SIG-M5 (cell line): ENCODE results near the gene IFT81.

Experiments
- DNase-seq: peaks from one replicate; lab custom pipeline; 2025; lab: John Stamatoyannopoulos, UW

The IFT81 gene

GRCh38 chr12:110159671-110160245, 35.6 kb downstream of the IFT81 start:
- no peak for DNase-seq

- DNase-seq = no peak
These were observed 41.5 kb downstream of the IFT81 start for GRCh38 chr12:110165540-110166159.

GRCh38 chr12:110168732-110169455, 44.7 kb downstream of the IFT81 start:
- DNase-seq = no peak

- DNase-seq = no peak
These were observed 46.5 kb downstream of the IFT81 start for GRCh38 chr12:110170535-110171185.

GRCh38 chr12:110171186-110171538, 47.0 kb downstream of the IFT81 start:
- DNase-seq = no peak

- no peak for DNase-seq
These were observed 47.5 kb downstream of the IFT81 start for GRCh38 chr12:110171636-110172035.

GRCh38 chr12:110174373-110174996, 50.3 kb downstream of the IFT81 start:
- DNase-seq = no peak

GRCh38 chr12:110175201-110175600, 51.0 kb downstream of the IFT81 start:
- DNase-seq = no peak

- no peak for DNase-seq
These were observed 52.6 kb downstream of the IFT81 start for GRCh38 chr12:110176745-110177144.

- no peak for DNase-seq
These were observed 55.1 kb downstream of the IFT81 start for GRCh38 chr12:110179291-110179690.

GRCh38 chr12:110180591-110181005, 56.4 kb downstream of the IFT81 start:
- DNase-seq = no peak

GRCh38 chr12:110182281-110182680, 58.1 kb downstream of the IFT81 start:
- no peak for DNase-seq

GRCh38 chr12:110183386-110183785, 59.2 kb downstream of the IFT81 start:
- no peak for DNase-seq

GRCh38 chr12:110185626-110186025, 61.5 kb downstream of the IFT81 start:
- DNase-seq = no peak

GRCh38 chr12:110186059-110186458, 61.9 kb downstream of the IFT81 start:
- DNase-seq = no peak

GRCh38 chr12:110193196-110193595, 69.0 kb downstream of the IFT81 start:
- DNase-seq = no peak

- no peak for DNase-seq
These were observed 72.8 kb downstream of the IFT81 start for GRCh38 chr12:110197003-110197402.

GRCh38 chr12:110198386-110198785, 74.2 kb downstream of the IFT81 start:
- DNase-seq = no peak

- no peak for DNase-seq
These were observed 75.4 kb downstream of the IFT81 start for GRCh38 chr12:110199339-110200123.

- DNase-seq = no peak
These were observed 75.9 kb downstream of the IFT81 start for GRCh38 chr12:110200124-110200417.

GRCh38 chr12:110201995-110202394, 77.8 kb downstream of the IFT81 start:
- DNase-seq = no peak

- no peak for DNase-seq
These were observed 79.4 kb downstream of the IFT81 start for GRCh38 chr12:110203546-110203945.
